Measurements from ENCODE around the gene SLC4A1.

Gene SLC4A1

DNA sequence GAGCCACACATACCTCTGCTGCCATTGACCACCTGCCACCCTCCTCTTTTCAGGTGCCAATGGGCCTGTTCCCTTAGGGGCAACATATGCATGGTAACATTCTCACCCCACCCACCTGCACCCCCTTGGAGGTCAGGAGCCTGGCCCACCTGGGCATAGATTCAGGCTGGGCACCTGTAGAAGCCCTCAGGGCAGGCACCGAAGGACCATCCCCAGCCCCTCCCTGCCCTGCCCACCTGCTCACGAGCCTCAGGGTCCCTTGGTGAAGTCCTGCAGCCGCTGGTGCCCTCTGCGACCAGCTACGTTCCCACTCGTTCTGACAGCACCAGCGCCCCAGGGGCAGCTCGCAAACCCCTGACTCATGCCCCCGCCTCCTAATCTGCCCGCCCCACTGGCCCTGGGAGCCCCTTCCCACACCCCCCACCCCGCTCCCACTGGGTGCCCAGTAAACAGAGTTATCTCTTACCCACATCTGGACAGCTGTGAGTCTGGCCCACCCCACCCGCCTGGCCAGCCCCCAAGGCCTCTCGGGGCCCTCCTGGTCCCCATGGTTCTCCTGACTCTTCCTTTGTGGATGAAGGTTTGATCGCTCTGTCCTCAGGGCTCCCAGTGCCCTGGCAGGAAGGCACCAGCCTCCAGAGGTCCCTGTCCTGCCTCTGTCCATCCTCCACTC, at the start of gene SLC4A1:
Gene SLC4A1, minus strand, starts transcription at position 318 of the 673 bp plus-strand sequence. CDS start 5,269 bp downstream, outside the sequence.
- no peak for ATAC-seq
- no peak for DNase-seq

DNA sequence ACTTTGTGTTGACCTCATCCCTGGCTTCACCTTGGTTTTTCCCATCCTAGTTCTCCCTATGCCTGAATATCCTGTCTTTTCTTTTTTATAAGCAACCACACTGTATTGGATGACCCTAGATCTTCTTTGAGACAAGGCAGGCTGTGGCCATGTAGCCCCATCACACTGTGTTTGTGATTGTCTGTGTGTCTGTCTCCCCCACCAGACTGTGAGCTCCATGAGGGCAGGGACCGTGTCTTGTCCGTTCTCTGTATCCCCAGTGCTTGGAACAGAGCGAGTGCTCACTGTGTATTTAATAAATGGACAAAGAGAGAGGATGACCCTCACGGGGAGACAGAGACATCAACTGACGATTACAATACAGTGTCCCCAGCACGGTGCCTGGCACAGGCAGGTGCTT, 49.6 kb upstream of the SLC4A1 start:
- DNase-seq, result no peak
- no peak for ATAC-seq

DNA sequence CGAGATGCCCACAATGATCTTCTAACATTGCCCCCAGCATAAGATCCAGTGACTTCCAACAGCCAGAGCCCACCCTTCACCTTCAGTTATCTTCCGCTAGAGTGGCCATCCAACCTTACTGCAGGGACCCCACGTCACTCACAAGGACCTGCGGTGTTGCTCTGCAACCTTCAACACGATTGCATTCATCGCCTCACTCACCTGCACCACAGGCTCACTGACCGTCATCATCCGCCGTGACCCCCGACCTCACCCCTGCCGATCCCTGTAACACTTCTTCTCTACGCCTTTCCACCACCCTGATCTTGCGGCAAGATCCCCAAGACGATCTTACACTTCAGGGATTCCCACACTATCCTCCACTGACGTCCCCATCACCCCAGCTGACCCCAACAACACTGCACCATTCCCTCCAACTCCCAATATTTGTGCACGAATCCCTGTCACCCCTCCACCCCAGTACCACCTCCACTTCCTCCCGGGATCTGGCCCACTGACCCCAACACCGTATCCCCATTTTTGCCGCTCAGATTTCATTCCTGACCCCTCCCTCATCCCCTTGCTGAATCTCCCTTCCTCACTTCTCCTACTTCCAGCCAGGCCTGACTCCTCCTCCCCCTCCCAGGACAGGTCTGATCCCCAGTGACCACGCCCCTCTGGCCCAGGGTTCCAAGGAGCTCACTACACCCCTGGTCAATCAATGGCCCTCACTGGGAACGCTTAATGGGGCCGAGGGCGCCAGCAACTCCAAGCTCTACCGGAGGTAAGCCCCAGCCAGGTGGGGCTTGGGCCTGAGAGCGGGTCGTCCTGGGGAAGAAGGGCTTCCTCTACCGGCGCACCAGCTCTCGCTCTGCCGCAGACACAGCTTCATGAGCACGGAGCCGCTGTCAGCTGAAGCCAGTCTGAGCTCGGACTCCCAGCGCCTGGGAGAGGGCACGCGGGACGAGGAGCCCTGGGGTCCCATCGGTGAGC, 48.1 kb upstream of the SLC4A1 start:
- no peak for DNase-seq
- ATAC-seq, result no peak

DNA sequence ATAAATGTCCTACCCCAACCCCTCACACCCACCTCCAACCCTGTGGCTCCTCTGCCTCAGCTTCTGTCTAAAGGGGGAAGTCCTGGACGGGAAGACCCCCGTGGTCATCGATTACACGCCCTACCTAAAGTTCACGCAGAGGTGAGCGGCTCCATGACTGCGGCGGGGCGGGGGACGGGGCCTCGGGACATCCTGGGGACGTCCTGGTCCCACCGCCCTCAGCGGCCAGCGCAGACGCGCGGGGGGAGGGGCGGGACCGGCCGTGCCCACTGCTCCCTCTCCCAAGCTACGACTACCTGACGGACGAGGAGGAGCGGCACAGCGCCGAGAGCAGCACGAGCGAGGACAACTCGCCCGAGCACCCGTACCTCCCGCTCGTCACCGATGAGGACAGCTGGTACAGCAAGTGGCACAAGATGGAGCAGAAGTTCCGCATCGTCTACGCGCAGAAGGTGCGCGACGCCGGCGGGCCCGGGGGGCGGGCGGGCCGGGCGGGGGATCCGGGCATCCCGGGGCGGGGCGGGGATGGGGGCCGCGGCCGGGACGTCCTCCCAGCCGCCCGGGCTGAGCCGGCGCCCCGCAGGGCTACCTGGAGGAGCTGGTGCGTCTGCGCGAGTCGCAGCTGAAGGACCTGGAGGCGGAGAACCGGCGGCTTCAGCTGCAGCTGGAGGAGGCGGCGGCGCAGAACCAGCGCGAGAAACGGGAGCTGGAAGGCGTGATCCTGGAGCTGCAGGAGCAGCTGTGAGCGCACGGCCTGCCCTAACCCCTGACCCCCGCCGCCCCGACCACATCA, 47.1 kb upstream of the SLC4A1 start:
- DNase-seq, result peak; percentile 61
- peak; percentile 54 for ATAC-seq

DNA sequence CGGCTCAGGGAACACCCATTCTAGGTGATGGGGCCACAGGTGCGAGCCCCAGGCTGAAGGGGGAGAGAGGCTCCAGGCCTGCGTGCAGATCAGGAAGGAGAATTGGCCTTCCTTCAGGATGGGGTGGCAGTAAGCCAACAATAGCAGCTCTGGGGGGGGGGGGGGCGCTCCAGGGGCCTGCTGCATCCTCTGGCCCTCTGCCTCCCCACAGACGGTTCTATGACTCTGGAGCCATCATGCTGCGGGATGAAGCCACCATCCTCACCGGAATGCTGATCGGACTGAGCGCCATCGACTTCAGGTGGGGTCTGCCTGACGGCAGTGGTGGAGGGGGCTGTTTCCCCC, 46.6 kb upstream of the SLC4A1 start:
- DNase-seq (no peak), ATAC-seq (no peak)

DNA sequence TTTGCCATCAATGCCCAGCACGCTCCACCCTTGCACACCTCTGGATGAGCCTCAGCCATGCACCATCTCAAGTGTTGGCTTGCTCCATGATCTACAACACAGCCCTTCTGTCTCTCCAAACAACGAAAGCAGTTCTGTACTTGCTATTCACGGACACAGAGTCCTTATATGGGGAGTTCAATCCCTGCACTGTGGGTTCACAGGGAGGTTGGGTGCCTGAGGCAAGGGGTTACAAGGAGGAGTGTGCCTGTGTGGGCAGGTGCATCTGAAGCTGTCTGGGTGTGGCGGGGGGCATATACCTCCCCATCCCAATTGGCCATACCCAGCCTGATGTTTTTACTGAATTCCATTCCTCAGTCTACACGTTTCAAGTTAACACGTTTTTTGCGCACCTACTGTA, 46.1 kb upstream of the SLC4A1 start:
- no peak for ATAC-seq
- DNase-seq, result no peak

DNA sequence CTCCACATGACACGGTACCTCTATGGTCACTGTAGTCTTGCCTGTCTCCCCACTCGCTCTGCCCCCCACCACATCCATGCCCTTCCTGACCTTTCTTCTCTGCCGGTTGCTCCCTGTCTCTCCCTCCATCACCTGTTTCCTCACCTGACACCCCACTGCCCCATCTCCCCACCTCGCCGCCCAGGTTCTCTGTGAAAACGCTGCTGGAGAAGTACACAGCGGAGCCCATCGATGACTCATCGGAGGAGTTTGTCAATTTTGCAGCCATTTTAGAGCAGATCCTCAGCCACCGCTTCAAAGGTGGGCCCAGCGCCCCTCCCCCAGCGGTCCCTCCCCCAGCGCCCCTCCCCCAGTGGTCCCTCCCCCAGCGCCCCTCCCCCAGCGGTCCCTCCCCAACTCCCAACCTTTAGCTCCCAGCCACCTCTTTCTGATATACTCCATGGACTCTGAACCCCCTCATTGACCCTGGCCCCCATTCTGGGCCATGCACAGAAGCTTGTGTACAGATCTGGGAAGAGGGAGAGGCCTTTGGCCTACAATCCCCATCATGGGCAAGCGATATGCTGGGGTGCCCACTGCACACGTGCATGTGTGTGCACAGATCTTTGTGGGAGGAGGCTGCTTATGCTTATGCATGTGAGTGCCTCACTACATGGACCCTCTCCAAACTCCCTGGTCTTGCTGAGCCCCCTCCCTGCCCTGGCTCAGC, 44.6 kb upstream of the SLC4A1 start:
- ATAC-seq, result no peak
- no peak for DNase-seq

DNA sequence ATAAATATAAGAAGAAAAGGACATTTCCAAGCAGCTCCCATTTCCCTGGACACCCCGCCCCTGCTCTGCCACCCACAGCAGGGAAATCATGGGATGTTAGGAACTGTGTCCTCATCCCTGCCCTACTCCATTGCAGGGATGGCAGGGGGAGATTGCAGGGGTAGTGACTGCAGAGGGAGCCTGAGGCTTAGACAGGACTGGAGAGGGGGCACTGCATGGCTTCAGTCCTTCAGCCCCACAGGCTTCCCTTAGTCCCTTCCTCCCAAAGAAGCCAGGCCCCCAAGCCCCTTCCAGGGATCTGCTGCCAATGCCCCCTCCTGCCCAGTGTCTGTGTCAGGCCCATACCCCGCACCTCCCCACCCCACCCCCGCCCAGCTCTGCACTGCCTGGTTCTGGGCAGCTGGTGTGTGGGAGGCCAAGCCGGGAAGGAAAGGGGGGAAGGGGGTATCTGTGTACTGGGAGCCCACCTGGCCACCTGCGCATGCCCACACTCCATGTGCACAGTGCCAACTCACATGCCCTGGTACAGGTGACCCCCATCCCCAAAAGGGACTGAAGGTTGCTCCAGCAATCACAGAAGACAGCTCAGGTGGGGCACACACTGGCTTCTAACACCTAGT, 43.7 kb upstream of the SLC4A1 start:
- no peak for ATAC-seq
- DNase-seq, result no peak

DNA sequence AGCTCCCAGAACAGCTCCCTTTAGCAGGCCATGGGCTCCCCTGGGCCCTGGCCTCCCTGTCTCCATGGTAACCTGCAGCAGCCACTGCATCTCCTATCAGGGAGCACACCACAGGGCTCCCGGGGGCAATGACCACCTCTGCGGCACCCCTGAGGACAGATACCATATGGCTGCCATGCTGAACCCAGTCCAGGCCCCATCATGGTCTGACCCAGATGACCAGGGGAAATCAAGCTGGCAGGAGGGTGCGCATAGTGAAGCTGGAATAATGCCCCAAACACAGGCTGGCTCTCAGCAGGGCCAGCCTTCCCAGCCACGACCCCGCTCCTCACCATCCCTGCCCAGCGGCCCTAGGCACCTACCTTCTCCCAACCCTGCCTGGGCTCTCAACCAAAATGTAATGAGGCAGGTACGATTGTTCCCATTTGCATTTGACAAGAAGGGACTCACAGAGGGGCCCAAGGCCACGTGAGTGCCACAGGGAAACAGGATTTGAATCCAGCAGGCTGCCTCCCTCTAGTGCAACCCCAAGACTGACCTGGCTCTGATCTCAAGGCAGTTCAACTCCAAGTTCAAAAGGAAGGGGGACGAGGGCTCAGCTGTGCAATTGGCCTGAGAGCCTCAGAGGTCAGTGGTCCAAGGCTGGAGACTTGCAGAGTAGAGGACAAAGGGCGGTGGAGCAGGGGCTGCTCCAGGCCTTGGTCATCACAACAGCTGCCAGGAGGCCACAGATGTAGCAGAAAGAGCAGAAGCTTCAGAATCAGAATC, 42.9 kb upstream of the SLC4A1 start:
- no peak for ATAC-seq
- no peak for DNase-seq

DNA sequence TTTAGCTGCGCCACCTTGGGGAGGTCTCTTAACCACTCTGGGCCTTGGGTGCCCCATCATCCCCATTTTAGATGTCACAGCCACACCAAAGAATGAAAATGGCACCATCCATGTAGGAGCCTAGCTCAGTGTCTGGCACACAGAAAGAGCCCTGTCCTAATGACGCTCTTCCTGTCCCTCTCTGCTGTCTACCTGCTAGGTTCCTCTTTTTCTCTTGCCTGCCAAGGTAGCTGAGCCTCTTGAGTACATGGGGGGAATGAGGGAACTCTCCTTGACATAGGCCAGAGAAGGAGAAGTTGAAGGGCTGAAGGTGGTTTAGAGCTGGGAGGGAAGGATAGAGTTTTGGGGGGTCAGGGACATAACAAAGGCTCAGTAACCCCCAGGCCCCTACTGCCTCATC, 42.3 kb upstream of the SLC4A1 start:
- DNase-seq, result no peak
- no peak for ATAC-seq

DNA sequence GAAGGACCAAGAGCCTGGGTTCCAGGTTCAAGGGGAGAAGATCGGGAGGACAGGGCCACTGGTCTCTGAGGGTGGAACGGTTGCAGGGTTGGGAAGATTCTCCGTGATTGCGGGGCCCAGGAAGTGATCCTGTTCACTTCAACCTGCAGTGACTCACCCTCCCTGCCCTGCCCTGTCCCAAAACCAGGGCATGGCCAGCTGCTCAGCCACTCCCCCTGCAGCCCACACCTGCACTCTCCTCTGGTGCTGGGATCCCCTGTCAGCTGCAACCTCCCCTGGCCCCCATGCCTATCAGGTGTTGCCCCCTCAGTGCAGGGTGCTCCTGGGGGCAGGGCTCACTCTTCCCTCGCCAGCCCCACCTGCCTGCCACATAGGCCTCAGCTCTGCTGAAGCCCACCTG, 41.5 kb upstream of the SLC4A1 start:
- DNase-seq, result no peak
- ATAC-seq, result no peak

DNA sequence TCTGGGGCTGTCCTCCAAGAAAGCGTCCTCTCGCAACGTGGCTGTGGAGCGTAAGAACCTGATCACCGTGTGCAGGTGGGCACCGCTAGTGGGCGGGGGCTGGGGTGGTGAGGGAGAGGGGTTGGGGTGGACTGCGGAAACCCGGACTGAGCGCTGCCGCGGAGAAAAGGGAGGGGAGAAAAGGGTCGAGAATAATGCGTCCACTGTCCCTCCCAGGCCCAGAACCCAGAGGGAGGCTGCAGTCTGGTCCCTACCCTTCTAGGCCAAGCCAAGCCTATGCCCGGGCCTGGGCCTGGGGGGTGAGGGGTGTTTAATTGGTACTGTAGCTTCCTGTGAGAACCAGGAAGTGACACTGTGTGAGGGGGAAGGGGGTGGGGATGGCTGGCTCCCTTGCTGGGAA, 40.9 kb upstream of the SLC4A1 start:
- DNase-seq (no peak), ATAC-seq (no peak)

DNA sequence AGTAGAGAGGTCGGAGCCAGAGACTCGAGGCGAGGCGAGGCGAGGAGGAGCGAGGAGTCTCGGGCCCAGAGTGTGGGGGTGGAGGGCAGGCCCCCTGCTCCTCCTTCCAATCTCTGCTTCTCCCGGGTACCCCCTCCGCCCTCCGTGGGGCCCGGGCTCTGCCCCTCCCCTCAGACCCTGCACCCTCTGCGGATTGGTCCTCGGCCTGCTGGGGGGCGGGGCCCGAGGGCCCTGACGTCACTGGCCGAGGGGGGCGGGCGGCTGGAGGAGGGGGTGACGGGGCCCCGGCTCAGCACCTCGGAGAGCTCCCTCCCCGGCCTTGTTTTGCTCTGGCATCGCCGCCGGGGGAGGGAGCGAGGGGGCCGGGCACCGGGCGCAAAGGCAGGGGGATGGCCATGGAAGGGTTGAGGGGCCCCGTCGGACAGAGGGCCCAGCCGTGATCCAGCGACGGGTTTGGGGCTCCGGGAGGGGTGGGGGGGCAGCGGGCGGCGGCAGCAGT, 40.4 kb upstream of the SLC4A1 start, which contains the start of gene RUNDC3A:
Gene RUNDC3A, plus strand, starts transcription at position 282 of the 499 bp plus-strand sequence. CDS start 232 bp downstream, outside the sequence.
- ATAC-seq (peak; percentile 77), DNase-seq (peak; percentile 89)

DNA sequence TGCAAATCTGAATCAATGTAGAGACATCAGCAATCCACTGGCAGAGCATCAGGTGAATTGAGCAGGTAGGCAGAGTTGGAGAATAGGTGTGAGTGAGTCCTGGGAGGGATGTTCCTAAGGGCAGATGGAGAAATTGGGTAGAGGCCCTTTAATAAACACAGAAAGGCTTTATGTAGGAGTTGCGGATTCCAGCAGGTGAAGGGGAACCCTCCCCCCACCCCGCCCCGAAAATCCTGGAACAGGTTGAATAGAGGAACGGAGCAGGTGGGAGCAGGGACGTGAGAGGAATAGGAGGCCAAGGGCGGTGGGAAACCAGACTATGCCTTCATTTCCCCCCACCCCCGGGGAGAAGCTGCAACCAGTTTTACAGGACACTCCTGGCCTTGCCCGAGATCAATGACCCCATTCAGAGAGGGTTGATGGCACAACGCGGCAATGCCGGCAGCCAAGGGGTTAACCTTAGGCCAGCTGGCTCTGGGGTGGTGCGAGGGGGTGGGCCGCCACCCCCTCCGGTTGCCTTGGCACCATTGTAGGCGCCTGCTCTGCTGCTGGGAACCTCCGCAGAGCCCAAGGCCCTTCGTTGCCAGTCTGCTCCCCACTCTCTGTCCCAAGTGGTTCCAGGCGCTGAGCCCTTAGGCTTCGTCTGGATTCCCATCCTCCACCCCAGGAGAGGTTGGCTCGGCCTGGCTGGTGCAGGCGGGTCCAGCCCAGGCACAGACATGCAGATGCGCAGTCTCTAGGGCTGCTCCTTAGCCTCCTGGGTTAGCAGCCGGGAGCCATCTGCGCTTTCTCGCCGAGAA, 39.7 kb upstream of the SLC4A1 start:
- no peak for ATAC-seq
- DNase-seq, result no peak

DNA sequence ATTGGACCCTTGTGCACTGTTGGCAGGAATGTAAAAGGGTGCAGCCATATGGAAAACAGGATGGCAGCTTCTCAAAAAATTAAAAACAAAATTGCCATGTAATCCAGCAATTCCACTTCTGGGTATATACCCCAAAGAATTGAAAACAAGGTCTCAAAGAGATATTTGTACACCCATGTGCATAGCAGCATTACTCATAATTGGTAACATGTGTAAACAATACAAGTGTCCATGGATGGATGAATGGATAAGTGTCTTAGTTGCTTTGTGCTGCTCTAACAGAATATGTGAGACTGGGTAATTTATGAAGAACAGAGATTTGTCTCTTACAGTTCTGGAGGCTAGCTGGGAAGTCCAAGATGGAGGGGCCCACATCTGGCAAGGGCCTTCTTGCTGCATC, 36.7 kb upstream of the SLC4A1 start:
- ATAC-seq (no peak), DNase-seq (no peak)

DNA sequence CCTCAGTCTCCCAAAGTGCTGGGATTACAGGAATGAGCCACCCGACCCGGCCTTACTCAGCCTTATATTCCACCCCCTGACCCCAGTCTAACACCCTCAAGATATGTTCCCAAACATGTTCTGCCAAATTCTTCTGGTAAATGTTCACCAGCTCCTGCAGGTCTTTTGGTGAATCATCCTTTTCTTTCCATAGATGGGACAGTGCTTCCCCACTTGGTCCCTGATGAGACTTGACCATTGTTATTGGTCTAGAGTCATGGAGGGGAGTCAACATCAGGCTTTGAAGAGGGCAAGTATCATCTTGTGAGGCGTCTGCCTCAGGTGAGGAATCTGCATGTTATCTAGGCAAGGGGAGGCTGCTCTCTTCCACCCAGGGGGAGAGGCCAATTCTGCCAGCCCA, 30.0 kb upstream of the SLC4A1 start:
- DNase-seq (no peak), ATAC-seq (no peak)

DNA sequence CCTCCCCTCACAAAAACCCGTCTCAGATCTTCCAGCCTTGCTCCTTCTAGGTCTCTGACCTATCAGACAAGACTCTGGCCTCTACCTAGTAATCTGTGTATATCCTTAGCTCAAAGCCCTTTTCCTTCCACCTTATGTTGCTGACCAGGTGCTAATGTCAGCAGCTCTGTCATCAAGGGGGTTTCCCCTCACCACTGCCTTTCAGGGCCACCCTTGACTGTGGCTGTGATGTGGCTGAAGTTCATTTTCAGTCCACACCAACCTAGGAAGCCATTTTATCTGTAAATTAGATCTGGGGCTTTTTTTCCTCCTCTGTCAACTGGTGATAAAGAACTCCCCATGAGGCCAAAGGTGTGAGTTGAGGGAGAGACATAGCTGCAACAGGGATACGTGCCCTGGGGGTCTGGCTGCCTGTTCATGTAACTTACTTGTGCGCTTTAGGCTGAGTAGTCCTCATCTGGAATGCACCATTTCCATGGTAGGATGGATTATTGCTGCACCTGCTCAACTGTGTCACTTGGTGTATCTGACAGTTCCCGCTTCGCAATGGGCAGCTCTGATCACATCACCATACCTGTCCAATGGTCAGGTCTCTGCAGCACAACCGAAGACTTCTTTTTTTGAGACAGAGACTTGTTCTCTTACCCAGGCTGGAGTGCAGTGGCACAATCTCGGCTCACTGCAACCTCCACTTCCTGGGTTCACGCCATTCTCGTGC, 25.7 kb upstream of the SLC4A1 start:
- no peak for ATAC-seq

DNA sequence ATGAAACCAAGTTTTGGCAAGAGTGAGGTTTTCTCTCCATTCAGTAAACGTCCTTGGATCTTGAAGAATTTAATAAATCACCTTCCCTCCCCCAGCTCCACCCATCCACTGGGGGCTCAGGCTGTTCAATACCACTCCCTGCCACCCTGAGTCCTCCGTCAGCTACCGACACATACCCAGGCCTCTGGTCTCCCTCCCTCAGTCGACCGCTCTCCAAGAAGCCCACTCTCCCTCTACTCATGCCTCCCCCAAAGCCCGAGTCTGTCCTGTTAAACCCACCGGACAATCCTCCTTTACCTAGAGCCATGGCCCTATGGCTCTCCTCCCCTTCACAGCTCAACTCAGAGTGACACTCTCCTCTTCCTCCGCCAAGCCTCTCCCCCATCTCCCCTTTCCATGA, 19.7 kb upstream of the SLC4A1 start:
- no peak for ATAC-seq

More for the DNA sequence above, 25.7 kb upstream of the SLC4A1 start:
- DNase-seq, result no peak

DNA sequence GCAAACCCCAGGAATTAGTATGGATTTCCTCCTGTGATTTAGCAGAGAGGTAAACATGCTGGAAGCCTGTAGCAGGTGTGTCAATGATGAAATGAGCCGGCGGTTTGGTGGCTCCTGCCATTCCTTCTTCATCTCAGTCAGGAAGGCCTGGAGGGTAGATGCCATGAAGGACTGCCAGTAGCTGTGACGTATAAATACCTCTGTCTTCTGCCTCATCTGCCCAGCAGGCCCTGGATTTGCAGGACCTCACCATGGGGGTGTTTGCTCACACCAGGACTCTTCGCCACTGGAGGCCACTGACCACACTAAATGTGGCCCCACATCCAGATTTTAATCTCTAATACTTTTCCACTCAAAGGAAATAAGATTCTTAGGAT, 16.1 kb upstream of the SLC4A1 start:
- no peak for DNase-seq
- no peak for ATAC-seq

More for the DNA sequence above, 19.7 kb upstream of the SLC4A1 start:
- no peak for DNase-seq

Data from stimulated activated naive CD8-positive, alpha-beta T cell treated with anti-CD3 and anti-CD28 coated beads, Interleukin-15, Interleukin-2, amounts not matched to agents 100 U/mL and 50 U/mL, for 24 hours (primary cell).